Vagina (tissue), 2 donors: ENCODE results near the gene HEATR5B. TPM values are rescaled to one million over a fixed set of nuclear protein-coding genes. Genes with fewer than 3 reads are reported as not detected.

Source experiments
- DNase-seq, 2 donors: peaks; one replicate each; pipeline ENCODE4 v3.0.0-alpha.2; 2017; ENCODE audit errors: extremely low spot score in 2 of 2
- H3K27ac ChIP-seq: fragments of 200-600 bp; sonication (generic); one replicate; pipeline ENCODE4 v1.5.1; 2019
- H3K27me3 ChIP-seq: fragments of 200-600 bp; sonication (generic); one replicate; pipeline ENCODE4 v1.5.1; 2019
- H3K36me3 ChIP-seq, 2 donors: fragments of 200-600 bp; sonication (generic); one replicate each; pipeline ENCODE4 v1.5.1; 2017 to 2019
- H3K4me1 ChIP-seq: fragments of 200-600 bp; sonication (generic); one replicate; pipeline ENCODE4 v1.5.1; 2019
- H3K4me3 ChIP-seq, 2 donors: fragments of 200-600 bp; sonication (generic); 1 replicate in 1 of 2; 2 replicates in 1 of 2; pipeline ENCODE4 v1.5.1; 2016 to 2019
- H3K9me3 ChIP-seq: fragments of 200-600 bp; sonication (generic); one replicate; pipeline ENCODE4 v1.5.1; 2019
- CTCF ChIP-seq, 3 experiments: fragments of 450-650 bp in 2 of 3; fragments of 200-600 bp in 1 of 3; sonication (generic) in 1 of 3; IDR thresholded peaks; one replicate each; pipeline ENCODE4 v1.5.1; 2017 to 2019; ENCODE audit warnings: antibody characterized with exemption in 3 of 3, mild to moderate bottlenecking in 2 of 3, moderate library complexity in 2 of 3
- POLR2A ChIP-seq, 2 donors: fragments of 450-650 bp; IDR thresholded peaks; one replicate each; pipeline ENCODE4 v1.6.1; 2017; ENCODE audit warnings: antibody characterized with exemption in 2 of 2, mild to moderate bottlenecking in 2 of 2, moderate library complexity in 2 of 2
- POLR2AphosphoS5 ChIP-seq, 2 donors: sonication (generic); formaldehyde crosslinking; IDR thresholded peaks; one replicate each; pipeline ENCODE4 v1.9.0; 2017; ENCODE audit warnings: antibody characterized with exemption in 2 of 2, mild to moderate bottlenecking in 2 of 2, low read depth in 1 of 2; ENCODE audit not compliant: insufficient read depth in 1 of 2
- intact Hi-C: fragments of 100-400 bp; cut with DNase I; formaldehyde crosslinking; loops from one replicate; pipeline ENCODE4 v1.15.1; 2023
- total RNA-seq: library from RNA; depleted of rRNA; stranded (reverse); fragments of >200 nt; gene quantifications from one replicate; pipeline ENCODE4 v1.2.3, GENCODE V29; 2016

The HEATR5B gene
- total RNA-seq, 1 donor from 2014 or later = 38.3 TPM

GRCh38 chr2:36960773-36961172 is 123.4 kb downstream of the HEATR5B start:
- no peaks in the 10 kb centered on the region for H3K9me3 ChIP-seq
- H3K27ac ChIP-seq = no peak overlapping the region
- H3K4me3 ChIP-seq = no peak overlapping the region
- no peak for DNase-seq
- intact Hi-C loops = no loop called here
- no peaks in the 10 kb centered on the region for H3K36me3 ChIP-seq
- H3K27me3 ChIP-seq = no peaks in the 10 kb centered on the region
- peaks cover 48% of the 10 kb centered on the region for H3K4me1 ChIP-seq
- no peak for TF ChIP-seq POLR2A (IDR thresholded peaks at IDR 0.05)
- TF ChIP-seq CTCF (IDR thresholded peaks at IDR 0.05) = no peak
- TF ChIP-seq POLR2AphosphoS5 (IDR thresholded peaks at IDR 0.05; ENCODE audit: insufficient read depth in 1 of 2, low read depth in 1 of 2) = no peak

GRCh38 chr2:36960005-36960675 is 124.0 kb downstream of the HEATR5B start:
- Histone ChIP-seq H3K9me3 (no peaks in the 10 kb centered on the region), H3K4me3 (no peak overlapping the region), H3K36me3 (no peaks in the 10 kb centered on the region), H3K27me3 (no peaks in the 10 kb centered on the region), H3K4me1 (peaks cover 42% of the 10 kb centered on the region), H3K27ac (no peak overlapping the region)
- intact Hi-C loops = no loop called here
- DNase-seq = no peak
- no peak for TF ChIP-seq CTCF (IDR thresholded peaks at IDR 0.05)
- TF ChIP-seq POLR2A (IDR thresholded peaks at IDR 0.05) = no peak
- no peak for TF ChIP-seq POLR2AphosphoS5 (IDR thresholded peaks at IDR 0.05; ENCODE audit: insufficient read depth in 1 of 2, low read depth in 1 of 2)

- Histone ChIP-seq H3K27ac (no peak overlapping the region), H3K9me3 (no peaks in the 10 kb centered on the region), H3K36me3 (no peaks in the 10 kb centered on the region), H3K4me3 (no peak overlapping the region), H3K27me3 (no peaks in the 10 kb centered on the region), H3K4me1 (peaks cover 19% of the 10 kb centered on the region)
- intact Hi-C loops = no loop called here
- TF ChIP-seq POLR2A (IDR thresholded peaks at IDR 0.05) = no peak
- no peak for TF ChIP-seq POLR2AphosphoS5 (IDR thresholded peaks at IDR 0.05; ENCODE audit: insufficient read depth in 1 of 2, low read depth in 1 of 2)
- TF ChIP-seq CTCF (IDR thresholded peaks at IDR 0.05) = no peak
- DNase-seq = no peak
These were observed 129.1 kb downstream of the HEATR5B start for GRCh38 chr2:36954977-36955607.

GRCh38 chr2:36952748-36953197 is 131.4 kb downstream of the HEATR5B start:
- Histone ChIP-seq H3K4me1 (peaks cover 19% of the 10 kb centered on the region), H3K4me3 (no peak overlapping the region), H3K36me3 (no peaks in the 10 kb centered on the region), H3K27ac (no peak overlapping the region), H3K27me3 (no peaks in the 10 kb centered on the region), H3K9me3 (no peaks in the 10 kb centered on the region)
- TF ChIP-seq CTCF (IDR thresholded peaks at IDR 0.05) = no peak
- peak in 1 of 2 donors; percentile 61 for TF ChIP-seq POLR2AphosphoS5 (IDR thresholded peaks at IDR 0.05; ENCODE audit: insufficient read depth in 1 of 2, low read depth in 1 of 2)
- no peak for TF ChIP-seq POLR2A (IDR thresholded peaks at IDR 0.05)
- no peak for DNase-seq
- intact Hi-C loops = no loop called here

GRCh38 chr2:36951574-36951973 is 132.6 kb downstream of the HEATR5B start:
- no peaks in the 10 kb centered on the region for H3K27me3 ChIP-seq
- TF ChIP-seq POLR2AphosphoS5 (IDR thresholded peaks at IDR 0.05; ENCODE audit: insufficient read depth in 1 of 2, low read depth in 1 of 2) = peak in 1 of 2 donors; percentile 46
- TF ChIP-seq CTCF (IDR thresholded peaks at IDR 0.05) = no peak
- H3K36me3 ChIP-seq = no peaks in the 10 kb centered on the region
- no peaks in the 10 kb centered on the region for H3K9me3 ChIP-seq
- H3K4me1 ChIP-seq = peaks cover 14% of the 10 kb centered on the region
- intact Hi-C loops = no loop called here
- H3K4me3 ChIP-seq = no peak overlapping the region
- no peak for DNase-seq
- H3K27ac ChIP-seq = no peak overlapping the region
